ENCODE results near the gene IFT25.

DNA sequence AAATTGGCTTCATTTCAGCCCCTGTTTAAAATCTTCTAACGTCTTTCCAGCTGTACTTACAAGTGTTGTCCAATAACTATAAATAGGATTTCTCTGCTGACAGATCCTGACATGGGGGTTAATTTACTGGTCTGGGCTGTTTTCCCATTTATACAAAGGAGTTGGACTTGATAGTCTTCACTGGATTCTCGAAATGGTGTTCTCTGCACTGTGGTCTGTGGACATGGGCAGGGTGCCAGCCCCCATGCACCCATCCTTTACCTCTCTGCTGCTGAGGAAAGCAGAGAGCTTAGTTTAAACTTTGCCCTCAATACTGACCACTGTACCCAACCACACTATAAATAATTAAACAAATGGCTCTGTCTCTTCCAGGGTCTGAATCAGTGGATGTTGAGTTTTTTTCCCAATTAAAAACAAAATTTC, 46.3 kb downstream of the IFT25 start:
- TF ChIP-seq, protein P1, sequence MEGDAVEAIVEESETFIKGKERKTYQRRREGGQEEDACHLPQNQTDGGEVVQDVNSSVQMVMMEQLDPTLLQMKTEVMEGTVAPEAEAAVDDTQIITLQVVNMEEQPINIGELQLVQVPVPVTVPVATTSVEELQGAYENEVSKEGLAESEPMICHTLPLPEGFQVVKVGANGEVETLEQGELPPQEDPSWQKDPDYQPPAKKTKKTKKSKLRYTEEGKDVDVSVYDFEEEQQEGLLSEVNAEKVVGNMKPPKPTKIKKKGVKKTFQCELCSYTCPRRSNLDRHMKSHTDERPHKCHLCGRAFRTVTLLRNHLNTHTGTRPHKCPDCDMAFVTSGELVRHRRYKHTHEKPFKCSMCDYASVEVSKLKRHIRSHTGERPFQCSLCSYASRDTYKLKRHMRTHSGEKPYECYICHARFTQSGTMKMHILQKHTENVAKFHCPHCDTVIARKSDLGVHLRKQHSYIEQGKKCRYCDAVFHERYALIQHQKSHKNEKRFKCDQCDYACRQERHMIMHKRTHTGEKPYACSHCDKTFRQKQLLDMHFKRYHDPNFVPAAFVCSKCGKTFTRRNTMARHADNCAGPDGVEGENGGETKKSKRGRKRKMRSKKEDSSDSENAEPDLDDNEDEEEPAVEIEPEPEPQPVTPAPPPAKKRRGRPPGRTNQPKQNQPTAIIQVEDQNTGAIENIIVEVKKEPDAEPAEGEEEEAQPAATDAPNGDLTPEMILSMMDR (IDR thresholded peaks at IDR 0.05), result no peak
- TF ChIP-seq POLR2A (IDR thresholded peaks at IDR 0.05), result no peak
- no peak for TF ChIP-seq EP300 (IDR thresholded peaks at IDR 0.05)

Data from gastroesophageal sphincter (tissue), 3 donors.